IMR-90 (cell line): ENCODE data around the gene DSG1. TPM values are rescaled to one million over a fixed set of nuclear protein-coding genes. Genes with fewer than 3 reads are reported as not detected.
"Not testable (repeated sequence)": the region's sequence is repeated elsewhere in the genome, so short reads cannot be mapped to it uniquely, and the experiment has no call there.

Experiments
- ATAC-seq: fragments of 200-7000 bp; cut with Tn5 transposase; 2 replicates; pipeline ENCODE4 v1.9.1; 2020; ENCODE audit warnings: low read depth, mild to moderate bottlenecking, moderate library complexity
- BruUV-seq: library from RNA; stranded (reverse); fragments of 400-500 nt; replicated peaks from 2 replicates; lab custom pipeline; 2021; lab: Mats Ljungman, UMichigan
- CTCF ChIA-PET: fragments of 300-600 bp; formaldehyde crosslinking; extraction: SDS; loops from one replicate; lab custom pipeline; 2021; ENCODE audit warnings: antibody characterized with exemption; lab: Yijun Ruan, JAX
- POLR2A ChIA-PET: fragments of 300-600 bp; sonication (Branson Sonifier 250); formaldehyde crosslinking; loops from one replicate; lab custom pipeline; 2022; ENCODE audit warnings: antibody characterized with exemption; ENCODE audit not compliant: unreplicated experiment; lab: Charles Lee
- DNase-seq: peaks from one replicate; pipeline ENCODE4 v3.0.0; 2013
- H2AFZ ChIP-seq: replicated peaks from 2 replicates; pipeline ENCODE3; 2013; ENCODE audit warnings: low read length, mild to moderate bottlenecking; ENCODE audit not compliant: poor library complexity
- H2AK5ac ChIP-seq: 2 replicates; pipeline ENCODE4 v1.6.1; 2013; ENCODE audit warnings: low read depth, low read length, inconsistent platforms
- H2AK9ac ChIP-seq: replicated peaks from 2 replicates; pipeline ENCODE3; 2013; ENCODE audit warnings: mild to moderate bottlenecking, low read depth, low read length, moderate library complexity; ENCODE audit not compliant: poor library complexity
- H2BK120ac ChIP-seq: 2 replicates; pipeline ENCODE4 v1.6.1; 2013; ENCODE audit warnings: low read depth, low read length, inconsistent platforms
- H2BK15ac ChIP-seq: 3 replicates; pipeline ENCODE4 v1.6.1; 2013; ENCODE audit warnings: low read depth, low read length, inconsistent platforms
- H2BK20ac ChIP-seq: 2 replicates; pipeline ENCODE4 v1.6.1; 2013; ENCODE audit warnings: low read depth, mild to moderate bottlenecking, inconsistent platforms, low read length, moderate library complexity
- H2BK5ac ChIP-seq: 2 replicates; pipeline ENCODE4 v1.6.1; 2013; ENCODE audit warnings: mild to moderate bottlenecking, low read depth, low read length, inconsistent platforms; ENCODE audit not compliant: poor library complexity, severe bottlenecking
- H3K14ac ChIP-seq: replicated peaks from 2 replicates; pipeline ENCODE4 v1.6.1; 2013; ENCODE audit warnings: low read depth, low read length, inconsistent platforms
- H3K18ac ChIP-seq: 2 replicates; pipeline ENCODE4 v1.6.1; 2013; ENCODE audit warnings: low read depth, low read length, control low read depth
- H3K23ac ChIP-seq: 2 replicates; pipeline ENCODE4 v1.6.1; 2013; ENCODE audit warnings: low read depth, low read length, inconsistent platforms
- H3K27ac ChIP-seq: 2 replicates; pipeline ENCODE4 v1.5.1; 2013; ENCODE audit warnings: mild to moderate bottlenecking, control low read depth, low read length; ENCODE audit not compliant: insufficient read depth
- H3K27me3 ChIP-seq: 2 replicates; pipeline ENCODE4 v1.6.1; 2013; ENCODE audit warnings: low read length; ENCODE audit not compliant: control insufficient read depth, insufficient read depth
- H3K36me3 ChIP-seq: 2 replicates; pipeline ENCODE4 v1.6.1; 2013; ENCODE audit warnings: low read length, mixed read lengths; ENCODE audit not compliant: control insufficient read depth, insufficient read depth
- H3K4ac ChIP-seq: 2 replicates; pipeline ENCODE4 v1.6.1; 2013; ENCODE audit warnings: low read depth, low read length, inconsistent platforms
- H3K4me1 ChIP-seq: 2 replicates; pipeline ENCODE4 v1.6.1; 2013; ENCODE audit warnings: low read length, mixed read lengths; ENCODE audit not compliant: control insufficient read depth, insufficient read depth
- H3K4me2 ChIP-seq: 2 replicates; pipeline ENCODE4 v1.6.1; 2013; ENCODE audit warnings: low read depth, mild to moderate bottlenecking, control low read depth, low read length, moderate library complexity
- H3K4me3 ChIP-seq: 2 replicates; pipeline ENCODE4 v1.5.1; 2013; ENCODE audit warnings: low read depth, mild to moderate bottlenecking, control low read depth, low read length, moderate library complexity; ENCODE audit not compliant: insufficient read depth
- H3K56ac ChIP-seq: 2 replicates; pipeline ENCODE4 v1.6.1; 2013; ENCODE audit warnings: low read length, inconsistent platforms; ENCODE audit not compliant: insufficient read depth; ENCODE audit errors: extremely low read depth
- H3K79me1 ChIP-seq, 2 experiments: 2 replicates each; pipeline ENCODE4 v1.6.1; 2013; ENCODE audit warnings: low read length in 2 of 2, inconsistent platforms in 1 of 2, low read depth in 1 of 2
- H3K9ac ChIP-seq: 2 replicates; pipeline ENCODE4 v1.6.1; 2013; ENCODE audit warnings: low read depth, low read length, control low read depth
- H3K9me1 ChIP-seq: 2 replicates; pipeline ENCODE4 v1.6.1; 2013; ENCODE audit warnings: low read length, inconsistent platforms; ENCODE audit not compliant: insufficient read depth
- H3K9me3 ChIP-seq: 2 replicates; pipeline ENCODE4 v1.6.1; 2013; ENCODE audit warnings: low read length; ENCODE audit not compliant: control insufficient read depth, insufficient read depth
- H4K20me1 ChIP-seq: 2 replicates; pipeline ENCODE4 v1.6.1; 2013; ENCODE audit warnings: low read length, inconsistent platforms; ENCODE audit not compliant: insufficient read depth
- H4K5ac ChIP-seq: 2 replicates; pipeline ENCODE4 v1.6.1; 2013; ENCODE audit warnings: mild to moderate bottlenecking, low read depth, low read length, control low read depth
- H4K8ac ChIP-seq, 2 experiments: 2 replicates each; pipeline ENCODE4 v1.6.1; 2013; ENCODE audit warnings: low read depth in 2 of 2, low read length in 2 of 2, control low read depth in 1 of 2, inconsistent platforms in 1 of 2
- H4K91ac ChIP-seq: 2 replicates; pipeline ENCODE4 v1.6.1; 2013; ENCODE audit warnings: low read depth, low read length, inconsistent platforms; ENCODE audit not compliant: insufficient read depth
- WGBS, 2 experiments: methylation state at CpG; one replicate each; pipeline versions ENCODE4 v1.1.5 to v1.1.7; 2013; ENCODE audit warnings: missing lambda C conversion rate in 2 of 2; ENCODE audit not compliant: insufficient read length in 1 of 2; ENCODE audit errors: extremely low coverage in 2 of 2; 5-methylcytosine and 5-hydroxymethylcytosine counted together
- dilution Hi-C: fragments of 300-500 bp; cut with HindIII; formaldehyde crosslinking; loops from one replicate; pipeline ENCODE4 v1.14.3; 2018; ENCODE audit warnings: low sequenced_read_pairs; ENCODE audit not compliant: unreplicated experiment
- in situ Hi-C: fragments of 300-500 bp; cut with MboI; formaldehyde crosslinking; loops from 3 replicates; pipeline ENCODE4 v1.14.3; 2019; ENCODE audit warnings: low sequenced_read_pairs, inconsistent platforms, mixed read lengths
- intact Hi-C: fragments of 100-400 bp; cut with micrococcal nuclease; formaldehyde crosslinking; loops from 2 replicates; pipeline ENCODE4 v1.10.0; 2022
- polyA plus RNA-seq, 3 experiments: library from polyadenylated mRNA; depleted of rRNA; stranded (reverse); fragments of >200 nt; gene quantifications; 2 replicates each; pipeline ENCODE4 v1.2.3, GENCODE V29; 2012; ENCODE audit warnings: low replicate concordance in 1 of 3
- total RNA-seq: library from RNA; depleted of rRNA; stranded (reverse); fragments of >200 nt; gene quantifications from 2 replicates; pipeline ENCODE4 v1.2.3, GENCODE V29; 2012

Gene DSG1
- total and polyA plus RNA-seq, 2 of the 4 experiments (the other 2 are of a cell fraction), result not detected

DNA sequence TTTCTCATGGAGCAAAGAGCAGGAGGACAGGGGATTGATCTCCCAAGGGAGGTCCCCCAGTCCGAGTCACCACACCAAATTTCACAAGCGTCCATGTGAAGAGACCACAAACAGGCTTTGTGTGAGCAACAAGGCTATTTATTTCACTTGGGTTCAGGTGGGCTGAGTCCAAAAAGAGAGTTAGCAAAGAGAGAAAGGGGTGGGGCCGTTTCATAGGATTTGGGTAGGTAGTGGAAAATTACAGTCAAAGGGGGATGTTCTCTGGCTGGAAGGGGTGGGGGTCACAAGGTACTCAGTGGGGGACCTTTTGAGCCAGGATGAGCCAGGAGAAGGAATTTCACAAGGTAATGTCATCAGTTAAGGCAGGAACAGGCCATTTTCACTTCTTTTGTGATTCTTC lies 28.5 kb upstream of the DSG1 start:
- H3K27ac ChIP-seq, CTCF ChIA-PET, H3K4me2 ChIP-seq, H3K18ac ChIP-seq, H4K5ac ChIP-seq, H3K9ac ChIP-seq, H2AK5ac ChIP-seq, H3K9me1 ChIP-seq, POLR2A ChIA-PET, DNase-seq, H3K4me3 ChIP-seq, H3K4me1 ChIP-seq, H3K56ac ChIP-seq, in situ Hi-C loops, H2AK9ac ChIP-seq, ATAC-seq, H2BK15ac ChIP-seq, H4K8ac ChIP-seq, H3K4ac ChIP-seq, BruUV-seq, H4K20me1 ChIP-seq, H2BK120ac ChIP-seq, H2AFZ ChIP-seq, H3K36me3 ChIP-seq, H3K14ac ChIP-seq, intact Hi-C loops, H3K27me3 ChIP-seq, H3K9me3 ChIP-seq, H2BK5ac ChIP-seq, H4K91ac ChIP-seq, H3K23ac ChIP-seq, H3K79me1 ChIP-seq, dilution Hi-C loops, H2BK20ac ChIP-seq: not testable (repeated sequence)
- 30% methylated on average over 2 of the region's 3 CpGs; no CpG with 5 or more reads in 1 of the 2 experiments for WGBS, 2 experiments
